MM.1S (cell line): ENCODE data around the gene PRMT5.

Experiments
- DNase-seq: peaks from one replicate; pipeline ENCODE4 v3.0.0-alpha.2; 2015
- H2AFZ ChIP-seq: fragments of 300-600 bp; sonication (generic); 2 replicates; pipeline ENCODE4 v1.6.0; 2016; ENCODE audit warnings: antibody characterized with exemption, low read length
- H3F3A ChIP-seq: fragments of 300-600 bp; sonication (generic); 2 replicates; pipeline ENCODE4 v1.6.1; 2016; ENCODE audit warnings: mild to moderate bottlenecking, antibody characterized with exemption, low read length, moderate library complexity, mixed read lengths; ENCODE audit not compliant: insufficient read depth
- H3K27ac ChIP-seq: fragments of 300-600 bp; sonication (generic); 2 replicates; pipeline ENCODE4 v1.5.1; 2016; ENCODE audit warnings: mild to moderate bottlenecking, low read length
- H3K27me3 ChIP-seq: fragments of 300-600 bp; sonication (generic); replicated peaks from 2 replicates; pipeline ENCODE4 v1.6.0; 2016; ENCODE audit warnings: low read length; ENCODE audit not compliant: insufficient read depth
- H3K36me3 ChIP-seq: fragments of 300-600 bp; sonication (generic); replicated peaks from 2 replicates; pipeline ENCODE4 v1.6.1; 2016; ENCODE audit warnings: mild to moderate bottlenecking, low read length, mixed read lengths; ENCODE audit not compliant: insufficient read depth
- H3K4me1 ChIP-seq: fragments of 300-600 bp; sonication (generic); 2 replicates; pipeline ENCODE4 v1.6.1; 2016; ENCODE audit warnings: low read length, mixed read lengths
- H3K4me2 ChIP-seq: fragments of 300-600 bp; sonication (generic); 2 replicates; pipeline ENCODE4 v1.6.0; 2016; ENCODE audit warnings: low read depth, low read length
- H3K4me3 ChIP-seq: fragments of 300-600 bp; sonication (generic); 2 replicates; pipeline ENCODE4 v1.5.1; 2016; ENCODE audit warnings: low read length, mixed read lengths
- H3K79me2 ChIP-seq: fragments of 300-600 bp; sonication (generic); 2 replicates; pipeline ENCODE4 v1.6.1; 2016; ENCODE audit warnings: mixed run types, low read length, mixed read lengths
- H3K9ac ChIP-seq: fragments of 300-600 bp; sonication (generic); 2 replicates; pipeline ENCODE4 v1.6.1; 2016; ENCODE audit warnings: low read length, mixed read lengths
- H3K9me2 ChIP-seq: fragments of 300-600 bp; sonication (generic); replicated peaks from 2 replicates; pipeline ENCODE4 v1.6.1; 2016; ENCODE audit warnings: mild to moderate bottlenecking, low read length, mixed read lengths; ENCODE audit not compliant: insufficient read depth
- H3K9me3 ChIP-seq: fragments of 300-600 bp; sonication (generic); replicated peaks from 2 replicates; pipeline ENCODE4 v1.6.1; 2016; ENCODE audit warnings: mild to moderate bottlenecking, low read length, mixed read lengths; ENCODE audit not compliant: insufficient read depth
- H4K20me1 ChIP-seq: fragments of 300-600 bp; sonication (generic); 2 replicates; pipeline ENCODE4 v1.6.1; 2016; ENCODE audit warnings: mild to moderate bottlenecking, low read length, moderate library complexity, mixed read lengths; ENCODE audit not compliant: insufficient read depth
- EZH2 ChIP-seq: fragments of 300-600 bp; sonication (generic); optimal IDR thresholded peaks from 2 replicates; pipeline ENCODE3; 2017; ENCODE audit warnings: low read depth, mild to moderate bottlenecking, antibody characterized with exemption, low read length, mixed read lengths
- EZH2phosphoT487 ChIP-seq: fragments of 300-600 bp; sonication (generic); IDR thresholded peaks from 2 replicates; pipeline ENCODE4 v1.6.1; 2018; ENCODE audit warnings: antibody characterized with exemption, low read length
- TF ChIP-seq, protein P1 (sequence below): fragments of 300-600 bp; sonication (generic); IDR thresholded peaks from 2 replicates; pipeline ENCODE4 v1.5.1; 2016; ENCODE audit warnings: antibody characterized with exemption, low read length, mixed read lengths

The PRMT5 gene

DNA sequence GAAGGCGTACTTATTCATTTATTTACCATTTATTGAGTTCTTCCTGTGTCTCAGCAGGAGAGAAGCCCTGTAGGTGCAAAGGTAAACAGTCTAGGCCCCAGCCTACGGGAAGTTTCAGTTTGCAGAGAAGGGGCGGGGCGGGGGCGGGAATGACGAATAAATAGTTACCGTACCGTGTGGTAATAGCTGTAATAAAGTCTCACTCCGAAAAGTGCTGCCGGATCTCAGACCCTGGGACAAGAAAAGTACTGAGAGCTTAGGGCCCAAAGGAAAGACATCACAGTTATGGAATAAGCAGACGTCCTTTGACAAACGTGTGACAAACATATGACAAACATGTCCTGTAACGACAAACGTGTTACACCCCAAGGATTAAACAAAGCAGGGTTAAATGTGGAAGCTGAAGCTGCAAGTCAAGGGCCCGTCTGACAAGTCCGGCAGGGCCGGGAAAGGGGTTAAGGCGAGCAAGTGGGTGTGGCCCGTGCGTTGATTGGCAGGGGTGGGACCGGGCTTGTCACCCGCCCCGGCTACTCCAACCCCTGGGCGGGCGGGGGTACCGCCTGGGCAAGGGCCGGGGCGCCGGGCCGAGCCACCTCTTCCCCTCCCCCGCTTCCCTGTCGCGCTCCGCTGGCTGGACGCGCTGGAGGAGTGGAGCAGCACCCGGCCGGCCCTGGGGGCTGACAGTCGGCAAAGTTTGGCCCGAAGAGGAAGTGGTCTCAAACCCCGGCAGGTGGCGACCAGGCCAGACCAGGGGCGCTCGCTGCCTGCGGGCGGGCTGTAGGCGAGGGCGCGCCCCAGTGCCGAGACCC lies 57.7 kb downstream of the PRMT5 start, which contains the start of gene LRP10:
Gene LRP10 (plus strand): TSS at position 517 of the 809 bp plus-strand sequence. CDS start 564 bp downstream, outside the sequence.
- Histone ChIP-seq H3F3A (peaks cover 10% of the 10 kb centered on the region), H3K9me2 (no peaks in the 10 kb centered on the region), H3K27ac (peak within 1 kb of the TSS; percentile 80), H4K20me1 (no peaks in the 10 kb centered on the region), H3K79me2 (peaks cover 10% of the 10 kb centered on the region), H3K4me2 (peak within 1 kb of the TSS; percentile 57), H3K36me3 (no peaks in the 10 kb centered on the region), H3K9ac (peak within 1 kb of the TSS; percentile 76), H3K4me3 (peak within 1 kb of the TSS; percentile 71), H2AFZ (peak within 1 kb of the TSS; percentile 61), H3K4me1 (peaks cover 3% of the 10 kb centered on the region; the same call in 1 of the 2 replicates), H3K9me3 (no peaks in the 10 kb centered on the region), H3K27me3 (no peaks in the 10 kb centered on the region)
- DNase-seq: peak; percentile 82
- TF ChIP-seq EZH2phosphoT487 (no peak), EZH2 (no peak)
- TF ChIP-seq, protein P1, sequence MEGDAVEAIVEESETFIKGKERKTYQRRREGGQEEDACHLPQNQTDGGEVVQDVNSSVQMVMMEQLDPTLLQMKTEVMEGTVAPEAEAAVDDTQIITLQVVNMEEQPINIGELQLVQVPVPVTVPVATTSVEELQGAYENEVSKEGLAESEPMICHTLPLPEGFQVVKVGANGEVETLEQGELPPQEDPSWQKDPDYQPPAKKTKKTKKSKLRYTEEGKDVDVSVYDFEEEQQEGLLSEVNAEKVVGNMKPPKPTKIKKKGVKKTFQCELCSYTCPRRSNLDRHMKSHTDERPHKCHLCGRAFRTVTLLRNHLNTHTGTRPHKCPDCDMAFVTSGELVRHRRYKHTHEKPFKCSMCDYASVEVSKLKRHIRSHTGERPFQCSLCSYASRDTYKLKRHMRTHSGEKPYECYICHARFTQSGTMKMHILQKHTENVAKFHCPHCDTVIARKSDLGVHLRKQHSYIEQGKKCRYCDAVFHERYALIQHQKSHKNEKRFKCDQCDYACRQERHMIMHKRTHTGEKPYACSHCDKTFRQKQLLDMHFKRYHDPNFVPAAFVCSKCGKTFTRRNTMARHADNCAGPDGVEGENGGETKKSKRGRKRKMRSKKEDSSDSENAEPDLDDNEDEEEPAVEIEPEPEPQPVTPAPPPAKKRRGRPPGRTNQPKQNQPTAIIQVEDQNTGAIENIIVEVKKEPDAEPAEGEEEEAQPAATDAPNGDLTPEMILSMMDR: no peak

GRCh38 chr14:22870811-22871223 lies 58.4 kb downstream of the PRMT5 start:
- Histone ChIP-seq H3K4me1 (peaks cover 3% of the 10 kb centered on the region; the same call in 1 of the 2 replicates), H2AFZ (peak overlapping the region; percentile 61; the same call in 1 of the 2 replicates), H4K20me1 (no peaks in the 10 kb centered on the region), H3F3A (peaks cover 10% of the 10 kb centered on the region), H3K9me2 (no peaks in the 10 kb centered on the region), H3K9ac (peak overlapping the region; percentile 76; the same call in 1 of the 2 replicates), H3K36me3 (no peaks in the 10 kb centered on the region), H3K79me2 (peaks cover 10% of the 10 kb centered on the region), H3K9me3 (no peaks in the 10 kb centered on the region), H3K27ac (peak overlapping the region; percentile 80), H3K4me2 (peak overlapping the region; percentile 57), H3K4me3 (peak overlapping the region; percentile 71), H3K27me3 (no peaks in the 10 kb centered on the region)
- no peak for TF ChIP-seq EZH2
- TF ChIP-seq EZH2phosphoT487: no peak
- TF ChIP-seq, protein P1: no peak
- DNase-seq: no peak
